Measurements from ENCODE around the gene LHPP.

Gene LHPP

DNA sequence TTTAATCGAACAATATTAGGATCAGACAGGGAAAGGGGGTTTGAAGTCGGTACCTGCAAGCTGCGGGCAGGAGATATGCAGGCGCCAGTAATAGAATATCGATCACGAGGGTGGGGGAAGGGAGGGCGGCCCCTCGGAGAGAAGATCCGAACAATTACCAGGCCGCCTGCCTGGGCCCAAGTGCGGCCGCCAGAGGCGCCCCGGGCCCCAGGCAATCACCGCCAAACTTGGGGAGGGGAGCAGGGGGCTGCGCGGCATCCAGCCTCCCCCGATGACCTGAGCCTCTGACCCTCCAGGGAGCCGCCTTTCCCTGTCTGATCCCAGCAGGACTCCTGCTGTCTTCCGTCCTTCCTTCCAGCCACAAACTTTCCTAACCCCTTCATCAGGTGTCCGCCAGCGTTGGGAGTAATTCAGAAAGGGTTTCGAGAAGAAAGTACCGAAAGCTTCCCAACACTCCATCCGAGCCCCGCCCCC is 12.9 kb upstream of the LHPP start:
- DNase-seq = no peak

DNA sequence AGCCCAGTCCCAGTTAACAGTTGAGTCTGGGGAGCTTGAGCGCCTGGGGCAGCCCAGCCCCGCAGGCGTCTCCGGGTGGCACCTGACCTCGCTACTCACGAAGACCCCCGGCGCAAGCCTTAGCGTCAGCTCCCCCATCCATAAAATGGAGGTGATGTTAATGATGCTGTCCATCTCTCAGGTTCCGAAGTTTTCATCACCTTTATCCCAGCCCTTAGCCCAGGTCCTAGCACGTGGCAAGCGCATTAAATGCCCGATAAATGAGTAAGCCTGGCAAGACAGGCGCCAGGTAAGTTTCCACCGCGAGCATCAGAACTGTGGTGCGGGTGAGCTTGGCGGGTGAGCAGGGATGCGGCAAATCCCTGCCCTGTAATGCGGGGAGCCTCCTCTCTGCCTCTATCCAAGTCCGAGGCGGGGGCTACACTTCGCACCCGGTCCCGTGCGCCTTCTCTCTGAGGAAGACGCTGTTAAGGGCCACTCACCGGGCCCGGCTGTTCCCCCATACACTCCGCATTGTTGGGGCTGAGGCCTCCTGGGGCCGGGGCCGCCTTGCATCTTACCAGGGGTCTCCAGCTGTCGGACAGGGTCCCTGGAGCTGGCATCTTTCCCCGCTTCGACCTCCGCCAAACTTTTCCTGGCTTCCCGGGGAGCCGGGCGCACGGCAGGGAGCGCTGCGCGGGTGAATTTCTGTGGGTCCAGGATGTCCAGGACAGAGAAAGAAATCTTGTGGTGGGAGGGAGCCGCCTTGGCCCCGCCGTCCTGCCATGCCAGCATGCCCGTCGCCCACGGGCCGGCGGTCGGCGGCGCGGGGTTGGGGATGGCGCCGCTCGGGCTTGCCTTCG is 12.2 kb upstream of the LHPP start:
- no peak for DNase-seq

DNA sequence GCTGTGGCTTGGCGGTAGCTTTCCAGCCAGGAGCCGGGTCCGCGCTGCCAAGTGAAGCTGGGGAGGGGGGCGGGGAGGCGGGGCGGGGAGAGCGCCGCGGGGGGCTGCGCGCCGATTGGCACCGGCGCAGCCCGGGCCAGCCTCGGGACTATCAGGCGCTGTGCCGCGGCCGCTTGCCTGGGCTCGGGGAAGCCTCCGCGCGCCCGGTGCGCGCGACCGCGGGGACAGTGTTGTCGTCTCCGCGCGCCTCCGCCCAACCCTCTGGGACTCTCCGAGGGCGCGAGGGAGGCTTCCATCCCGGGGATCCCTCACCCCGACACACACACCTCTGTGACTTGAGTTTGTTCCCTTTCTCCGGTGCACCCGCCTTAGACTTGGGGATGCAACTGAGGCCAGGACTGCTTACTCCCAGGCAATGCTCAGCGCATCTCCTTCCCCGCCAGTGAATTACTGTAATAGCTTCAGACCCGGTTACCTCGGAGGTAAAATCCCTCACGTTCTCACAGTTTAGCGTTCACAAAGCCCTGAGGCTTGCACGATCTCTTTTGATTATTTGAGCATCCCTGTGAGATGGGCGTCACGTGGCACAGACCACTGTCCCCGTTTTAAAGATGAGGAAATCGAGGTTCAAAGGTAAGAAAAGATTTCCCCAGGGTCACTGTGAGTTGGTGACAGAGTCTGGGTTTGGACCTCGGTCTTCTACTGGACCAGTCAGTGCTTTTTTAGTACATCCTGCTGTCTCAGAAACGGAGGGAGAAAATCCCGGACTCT is 11.4 kb upstream of the LHPP start, which contains the start of gene NKX1-2:
NKX1-2 (minus strand) TSS at position 24 of the 771 bp plus-strand sequence. CDS start 92 bp downstream, outside the sequence.
- DNase-seq = no peak

DNA sequence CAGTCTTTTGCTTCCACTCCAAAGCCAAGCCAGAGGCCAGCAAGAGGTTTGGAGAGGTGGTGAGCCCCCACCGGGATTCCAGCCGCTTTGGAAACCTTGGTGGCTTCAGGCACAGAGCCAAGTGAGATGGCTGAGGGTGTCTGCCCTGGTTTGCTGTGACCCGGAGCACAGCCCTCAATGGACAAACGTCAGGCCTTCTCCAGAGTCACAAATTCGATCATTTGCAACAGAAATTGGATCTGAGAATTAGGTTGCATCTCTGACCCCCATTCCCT is 10.9 kb upstream of the LHPP start:
- no peak for DNase-seq

DNA sequence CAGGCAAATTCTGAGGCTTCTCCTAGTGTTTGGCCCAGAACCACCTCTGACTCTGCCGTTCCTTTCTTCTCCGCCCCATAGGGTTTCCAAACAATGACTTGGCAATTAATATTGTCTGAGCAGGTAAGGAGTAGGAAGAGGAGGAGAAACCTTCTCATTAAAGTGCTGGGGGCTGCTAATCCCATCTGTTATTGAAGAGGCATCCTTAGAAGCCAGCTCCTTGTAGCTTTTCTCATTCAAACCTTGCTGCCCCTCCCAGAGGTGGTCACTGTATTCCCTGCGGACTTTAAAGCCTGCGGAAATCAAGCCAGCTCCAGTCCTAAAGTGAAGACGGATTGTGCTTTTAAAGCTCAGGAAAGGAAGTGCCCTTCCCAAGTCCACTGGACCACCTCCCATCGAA is 10.3 kb upstream of the LHPP start:
- no peak for DNase-seq

GRCh38 chr10:124453960-124454610 is 7.5 kb upstream of the LHPP start:
- DNase-seq = no peak

DNA sequence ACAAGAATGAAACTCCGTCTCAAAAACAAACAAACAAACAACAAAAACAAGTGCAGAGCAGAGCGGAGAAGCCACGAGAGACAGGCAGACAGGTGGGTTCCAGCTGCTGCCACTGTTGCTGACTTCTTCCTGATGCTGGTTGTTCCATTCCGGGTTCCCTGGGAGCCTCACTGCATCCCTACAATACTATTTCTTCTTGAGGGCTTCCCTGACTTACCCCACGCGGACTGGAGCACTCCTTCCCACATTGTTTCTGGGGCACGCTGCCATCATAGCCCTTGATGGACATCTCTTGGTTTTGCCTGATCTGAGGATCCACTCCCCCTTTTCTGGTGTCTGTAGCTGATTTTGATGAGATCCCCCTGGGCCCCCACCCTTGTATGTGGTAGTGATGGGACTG is 6.2 kb upstream of the LHPP start:
- no peak for DNase-seq

DNA sequence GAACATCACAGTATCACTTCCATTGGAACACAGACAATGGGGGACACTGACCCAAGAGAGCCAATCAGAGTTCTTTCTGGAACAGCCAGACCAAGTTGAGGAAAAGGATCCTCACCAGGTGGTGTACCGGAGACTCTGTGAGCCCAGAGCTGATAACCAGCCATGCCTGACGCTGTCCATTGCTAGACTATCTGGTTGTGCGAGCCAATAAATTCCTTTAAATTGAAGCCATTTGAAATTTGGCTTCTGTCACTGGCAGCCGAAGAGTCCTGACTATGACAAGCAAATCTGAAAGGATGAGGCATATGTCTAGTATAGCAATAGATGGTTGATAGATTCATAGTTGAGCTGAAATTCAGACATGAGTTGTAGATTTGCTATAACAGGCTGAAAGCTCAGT is 3.1 kb upstream of the LHPP start:
- DNase-seq = no peak

DNA sequence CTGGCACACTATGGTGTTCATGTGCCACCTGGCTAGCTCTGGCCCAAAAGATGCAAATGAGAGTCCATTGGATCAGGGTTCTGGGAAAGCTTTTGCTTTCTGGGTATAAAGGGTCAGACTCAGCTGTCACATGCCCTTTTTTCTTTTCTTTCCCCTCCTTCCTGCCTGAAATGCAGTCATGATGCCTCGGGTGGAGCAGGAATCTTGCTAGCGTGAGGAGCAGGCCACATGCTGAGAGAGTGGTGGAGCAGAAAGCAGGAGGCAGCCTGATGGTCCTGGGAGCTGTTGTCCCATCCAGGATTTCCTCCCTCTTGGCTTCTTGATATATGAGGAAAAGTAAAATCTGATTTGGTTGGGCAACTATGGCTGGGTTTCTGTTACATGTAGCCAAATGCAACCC is 2.7 kb upstream of the LHPP start:
- DNase-seq = no peak

GRCh38 chr10:124459395-124459794 is 2.2 kb upstream of the LHPP start:
- DNase-seq = no peak

GRCh38 chr10:124460144-124460543 is 1.5 kb upstream of the LHPP start:
- no peak for DNase-seq

GRCh38 chr10:124462348-124462695 is 699 bp downstream of the LHPP start:
- DNase-seq = no peak

DNA sequence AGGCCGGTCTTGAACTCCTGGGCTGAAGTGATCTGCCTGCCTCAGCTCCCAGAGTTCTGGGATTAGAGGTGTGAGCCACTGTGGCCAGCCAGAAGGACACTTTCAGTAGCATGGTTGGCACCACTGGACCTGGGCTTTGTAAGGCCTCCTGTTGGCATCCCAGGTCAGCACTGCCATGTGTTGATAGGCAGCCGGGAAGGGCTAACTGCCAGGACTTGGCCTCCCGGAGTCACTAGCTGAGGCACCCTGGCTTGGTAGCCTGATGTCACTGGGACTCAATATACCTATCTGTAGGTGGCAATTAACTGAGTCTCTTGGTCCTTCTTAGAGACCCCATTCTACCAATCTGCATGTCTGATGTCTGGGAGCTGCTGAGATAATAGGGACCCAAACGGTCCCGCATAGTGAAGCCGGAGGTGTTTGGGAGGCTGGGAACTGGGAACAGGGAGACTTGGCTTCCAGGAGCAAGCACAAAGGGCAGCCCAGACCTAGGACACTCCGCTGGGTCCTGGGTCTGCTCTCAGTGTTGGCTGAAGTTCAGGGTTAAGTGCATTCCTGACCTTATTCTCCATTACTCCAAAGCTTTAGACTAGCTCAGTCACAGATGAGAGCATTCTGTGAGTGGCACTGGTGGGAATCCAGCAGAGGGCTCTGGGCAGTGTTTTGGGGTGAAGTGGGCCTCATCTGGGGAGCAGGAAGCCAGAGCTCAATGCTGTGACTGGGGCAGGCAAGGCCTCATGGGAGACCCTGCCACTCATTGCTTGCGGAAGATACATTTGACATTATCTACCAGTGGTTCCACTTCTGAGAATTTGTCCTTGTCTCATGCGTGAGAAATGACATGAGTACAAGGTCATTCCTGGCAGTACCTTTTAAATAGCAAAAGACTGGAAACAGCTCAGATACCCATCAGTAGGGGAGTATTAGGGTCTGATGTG is 2.7 kb downstream of the LHPP start:
- no peak for DNase-seq

DNA sequence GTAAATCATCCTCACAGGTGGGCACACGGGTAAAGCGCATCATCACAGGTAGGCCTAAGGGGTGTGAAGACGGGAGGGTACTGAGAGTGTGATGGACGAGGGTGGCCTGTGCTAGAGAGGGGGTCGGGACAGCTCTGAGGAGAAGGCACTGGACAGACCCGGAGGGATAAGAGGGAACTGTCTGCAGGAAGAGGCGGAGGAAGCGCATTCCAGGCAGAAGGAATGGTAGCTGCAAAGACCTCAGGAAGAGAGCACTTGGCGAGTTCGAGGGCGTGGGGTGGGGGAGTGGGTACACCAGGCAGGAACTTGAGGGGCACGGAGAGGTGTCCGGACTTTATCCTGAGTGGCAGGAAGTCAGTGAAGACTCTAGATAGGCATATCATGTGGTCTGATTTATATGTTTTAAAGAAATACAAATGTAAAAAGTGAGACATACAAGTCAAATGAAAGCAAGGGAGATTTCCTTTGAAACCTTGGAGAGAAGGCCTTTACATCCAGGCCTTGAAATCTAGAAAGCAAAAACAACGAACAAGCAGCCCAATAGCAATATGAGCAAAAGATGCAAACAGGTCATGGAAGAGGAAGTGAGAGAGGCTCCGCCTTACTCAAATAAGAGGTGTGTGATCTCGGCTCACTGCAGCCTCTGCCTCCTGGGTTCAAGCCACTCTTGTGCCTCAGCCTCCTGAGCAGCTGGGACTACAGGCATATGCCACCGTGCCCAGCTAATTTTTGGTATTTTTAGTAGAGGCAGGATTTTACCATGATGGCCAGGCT is 3.6 kb downstream of the LHPP start:
- DNase-seq = no peak

GRCh38 chr10:124465777-124466488 is 4.3 kb downstream of the LHPP start:
- no peak for DNase-seq

GRCh38 chr10:124467165-124467564 is 5.5 kb downstream of the LHPP start:
- DNase-seq = no peak

- DNase-seq = no peak
Observed at GRCh38 chr10:124468624-124469023, 7.0 kb downstream of the LHPP start.

DNA sequence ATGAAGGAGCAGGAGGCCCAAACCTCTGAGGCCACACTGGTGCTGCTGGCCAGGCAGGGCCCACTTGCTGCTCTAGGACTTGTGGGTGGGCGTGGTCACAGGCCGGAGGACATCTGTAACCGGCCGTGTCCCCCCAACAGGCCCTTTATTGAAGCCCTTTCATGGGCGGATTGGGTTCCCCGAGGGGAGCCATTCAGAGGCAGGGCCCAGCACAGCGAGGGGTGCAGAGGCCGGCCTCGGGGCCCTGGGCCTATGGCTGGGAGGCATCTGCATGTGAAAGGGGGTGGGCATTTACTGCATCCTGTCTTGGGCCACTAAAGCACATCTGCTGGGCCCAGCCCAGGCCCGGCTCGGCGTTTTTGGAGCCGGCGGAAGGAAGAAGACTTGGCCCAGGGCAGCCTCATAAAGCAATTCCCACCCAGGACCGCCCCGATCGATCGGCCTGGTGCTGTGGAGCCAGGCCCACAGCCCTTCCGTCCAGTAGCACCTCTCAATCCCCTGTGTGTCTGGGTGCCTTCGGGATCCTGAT is 8.4 kb downstream of the LHPP start:
- no peak for DNase-seq

- DNase-seq = no peak
Observed at GRCh38 chr10:124470544-124471434, 9.2 kb downstream of the LHPP start.

DNA sequence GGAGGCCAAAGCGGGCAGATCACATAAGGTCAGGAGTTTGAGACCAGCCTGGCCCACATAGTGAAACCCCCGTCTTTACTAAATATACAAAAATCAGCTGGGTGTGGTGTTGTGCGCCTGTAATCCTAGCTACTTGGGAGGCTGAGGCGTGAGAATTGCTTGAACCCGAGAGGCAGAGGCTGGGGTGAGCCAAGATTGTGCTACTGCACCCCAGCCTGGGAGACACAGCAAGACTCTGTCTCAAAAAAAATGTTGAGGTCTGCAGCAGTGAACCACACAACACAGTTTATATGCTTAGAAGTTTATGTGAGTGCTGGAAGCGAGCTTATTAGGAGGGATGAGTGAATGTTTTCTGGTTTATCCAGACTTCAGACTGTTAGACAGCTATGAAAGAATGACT is 10.4 kb downstream of the LHPP start:
- DNase-seq = no peak
